ENCODE data around the gene SENP1.
"Not testable (repeated sequence)": the region's sequence is repeated elsewhere in the genome, so short reads cannot be mapped to it uniquely, and the experiment has no call there.

SENP1 gene

GRCh38 chr12:48111312-48111693 lies 5.4 kb upstream of the SENP1 start:
- DNase-seq (ENCODE audit: low read depth, low spot score): not testable (repeated sequence)

GRCh38 chr12:48110691-48111311 lies 4.9 kb upstream of the SENP1 start:
- DNase-seq (ENCODE audit: low read depth, low spot score): no peak

- no peak for DNase-seq (ENCODE audit: low read depth, low spot score)
These were observed 3.5 kb upstream of the SENP1 start for GRCh38 chr12:48109424-48109823.

DNA sequence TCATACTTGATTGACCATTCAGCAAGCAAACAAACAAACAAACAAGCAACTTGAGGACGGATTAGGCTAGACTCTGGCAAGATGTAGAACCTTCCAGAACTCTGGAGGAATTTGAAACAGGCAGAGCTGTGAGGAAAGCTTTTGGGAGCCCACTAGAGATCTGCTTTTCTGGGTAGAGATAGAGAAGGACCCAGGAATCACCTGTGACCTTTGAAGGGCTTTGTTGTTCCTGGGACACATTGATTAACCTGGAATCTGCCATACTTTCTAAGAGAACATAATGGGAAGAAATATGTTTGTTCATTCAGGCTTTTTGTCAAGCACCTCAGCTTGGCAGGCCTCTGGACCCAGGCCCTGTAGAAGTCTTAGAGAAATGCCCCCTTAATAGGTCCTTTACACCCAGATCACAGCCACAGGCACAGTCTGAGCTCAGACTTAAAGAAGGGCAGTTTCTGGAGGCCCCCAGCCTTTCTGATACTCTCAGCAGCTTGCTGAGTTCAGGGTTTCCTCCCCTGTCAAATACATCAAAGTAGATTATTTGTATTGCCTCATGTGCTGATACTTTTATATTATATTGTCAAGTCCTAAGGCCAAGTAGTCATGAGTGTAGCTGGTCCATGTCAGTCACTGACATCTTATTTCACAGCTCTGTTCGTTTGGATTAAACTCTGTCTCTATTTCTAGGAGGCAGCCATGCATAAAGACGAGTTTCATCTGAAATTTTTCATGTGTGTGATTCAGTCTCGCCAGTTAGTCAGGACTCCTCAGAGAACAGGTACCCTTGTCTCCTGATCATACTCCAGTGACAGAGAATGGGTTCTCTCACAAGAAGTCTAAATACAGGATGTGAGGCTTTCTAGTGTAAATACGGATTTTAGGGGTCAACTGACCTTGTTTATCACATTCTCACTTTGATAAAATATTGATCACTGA lies 1.1 kb upstream of the SENP1 start:
- no peak for DNase-seq (ENCODE audit: low read depth, low spot score)

- DNase-seq (ENCODE audit: low read depth, low spot score): no peak
These were observed 485 bp downstream of the SENP1 start for GRCh38 chr12:48105321-48105866.

DNA sequence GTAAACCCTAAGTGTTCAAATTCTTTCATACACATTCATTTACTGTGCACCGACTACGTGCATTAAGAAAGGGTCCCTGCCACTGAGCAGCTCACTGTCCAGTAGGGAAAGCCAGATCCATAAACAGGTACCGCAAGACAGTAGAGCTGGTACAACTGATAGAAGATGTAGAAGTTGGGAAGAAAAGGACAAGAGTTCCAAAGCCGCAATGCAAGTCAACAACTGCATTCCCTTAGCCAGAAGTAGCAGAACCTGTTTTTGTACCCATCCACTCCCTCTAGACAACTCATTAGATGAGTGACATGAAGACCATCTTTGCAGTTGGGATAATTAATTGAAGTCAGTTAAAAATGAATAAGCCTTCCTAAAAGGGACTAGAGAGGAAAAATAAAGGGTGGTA lies 1.3 kb downstream of the SENP1 start:
- DNase-seq (ENCODE audit: low read depth, low spot score): no peak

GRCh38 chr12:48092611-48093010 lies 13.3 kb downstream of the SENP1 start:
- no peak for DNase-seq (ENCODE audit: low read depth, low spot score)

DNA sequence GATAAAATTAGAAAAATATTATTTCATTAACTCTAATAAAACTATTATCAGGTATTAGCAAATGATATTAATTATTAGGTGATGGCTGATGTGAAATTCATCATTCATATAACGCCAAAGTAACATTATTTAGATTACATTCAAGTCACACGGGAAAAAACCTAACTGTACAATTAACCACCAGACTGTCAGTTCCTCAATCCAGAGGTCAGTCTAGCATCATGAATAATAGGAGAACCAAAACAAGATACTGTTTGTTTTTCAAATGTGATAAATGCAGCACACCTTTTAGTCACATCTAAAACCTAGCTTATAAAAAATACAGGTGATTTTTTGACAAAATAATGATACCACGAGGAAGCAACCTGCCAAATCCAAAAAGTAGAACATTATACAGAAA lies 19.6 kb downstream of the SENP1 start:
- DNase-seq (ENCODE audit: low read depth, low spot score): no peak

DNA sequence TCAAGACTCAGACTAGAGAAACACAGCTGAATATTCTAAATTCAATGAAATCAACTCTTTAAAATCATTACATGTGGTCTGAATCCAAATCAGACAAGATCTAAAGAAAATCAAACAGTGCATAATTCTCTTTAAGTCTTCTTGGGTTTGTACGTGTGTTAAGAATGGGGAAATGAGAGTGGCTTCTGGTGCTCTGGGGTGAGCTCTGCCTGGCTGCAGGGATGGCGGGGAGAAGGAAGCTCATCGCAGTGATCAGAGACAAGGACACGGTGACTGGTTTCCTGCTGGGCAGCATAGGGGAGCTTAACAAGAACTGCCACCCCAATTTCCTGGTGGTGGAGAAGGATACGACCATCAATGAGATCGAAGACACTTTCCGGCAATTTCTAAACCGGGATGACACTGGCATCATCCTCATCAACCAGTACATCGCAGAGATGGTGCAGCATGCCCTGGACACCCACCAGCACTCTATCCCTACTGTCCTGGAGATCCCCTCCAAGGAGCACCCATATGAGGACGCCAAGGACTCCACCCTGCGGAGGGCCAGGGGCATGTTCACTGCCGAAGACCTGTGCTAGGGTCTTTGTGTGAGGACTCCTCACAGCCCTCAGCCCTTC lies 20.9 kb downstream of the SENP1 start:
- DNase-seq (ENCODE audit: low read depth, low spot score): no peak

DNA sequence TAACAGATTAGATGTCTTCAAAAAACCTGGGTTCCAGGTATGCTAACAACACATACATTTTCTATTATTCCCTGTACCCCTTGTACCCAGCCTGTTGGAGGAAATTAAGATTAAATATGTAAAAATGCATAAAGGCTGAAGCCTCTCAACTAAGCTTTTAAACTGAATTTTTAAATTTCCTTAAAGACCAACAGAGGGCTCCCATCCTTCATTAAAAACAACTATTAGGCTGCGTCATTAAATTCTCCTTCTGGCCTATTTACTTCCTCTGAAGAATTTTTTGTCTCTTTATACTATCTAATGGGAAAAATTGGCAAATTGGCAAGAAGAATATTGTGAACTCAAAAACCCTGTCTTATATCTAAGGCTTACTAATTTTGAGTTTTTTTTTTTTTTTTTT lies 21.8 kb downstream of the SENP1 start:
- DNase-seq (ENCODE audit: low read depth, low spot score): no peak

DNA sequence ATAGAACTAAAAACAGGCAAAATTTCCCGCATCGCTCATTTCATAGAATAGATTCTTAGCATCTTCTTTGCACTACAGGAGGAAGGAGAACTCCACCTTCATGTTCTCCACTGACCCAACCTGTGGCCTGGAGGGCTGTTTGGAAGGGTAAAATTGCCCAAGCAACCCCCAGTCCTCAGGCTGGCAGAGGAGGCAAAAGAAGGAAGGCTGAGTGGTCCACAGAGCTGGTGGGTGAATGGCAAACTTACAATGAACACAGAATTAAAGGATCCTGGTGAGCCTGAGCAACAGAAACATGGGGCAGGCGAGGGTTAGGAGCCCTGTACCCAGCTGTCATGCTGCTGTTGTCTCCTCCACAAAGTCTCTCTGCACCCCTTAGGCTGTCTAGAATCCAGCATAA lies 25.1 kb downstream of the SENP1 start:
- no peak for DNase-seq (ENCODE audit: low read depth, low spot score)

- no peak for DNase-seq (ENCODE audit: low read depth, low spot score)
These were observed 25.6 kb downstream of the SENP1 start for GRCh38 chr12:48080285-48080684.

- DNase-seq (ENCODE audit: low read depth, low spot score): no peak
These were observed 27.0 kb downstream of the SENP1 start for GRCh38 chr12:48078901-48079300.

DNA sequence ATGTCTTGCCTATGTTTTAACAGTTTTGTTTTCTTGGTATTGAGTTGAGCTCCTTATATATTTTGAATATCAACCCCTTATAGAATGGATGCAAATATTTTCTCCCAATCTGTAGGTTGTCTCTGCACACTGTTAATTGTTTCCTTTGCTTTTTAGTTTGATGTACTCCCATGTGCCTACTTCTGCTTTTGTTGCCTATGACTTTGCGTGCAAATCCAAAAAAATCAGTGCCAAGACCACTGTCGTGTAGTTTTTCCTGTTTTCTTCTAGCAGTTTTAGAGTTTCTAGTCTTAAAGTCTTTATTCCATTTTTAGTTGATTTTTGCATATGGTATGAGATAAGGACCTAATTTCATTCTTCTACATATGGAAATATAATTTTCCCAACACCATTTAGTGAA lies 28.8 kb downstream of the SENP1 start:
- DNase-seq (ENCODE audit: low read depth, low spot score): no peak

DNA sequence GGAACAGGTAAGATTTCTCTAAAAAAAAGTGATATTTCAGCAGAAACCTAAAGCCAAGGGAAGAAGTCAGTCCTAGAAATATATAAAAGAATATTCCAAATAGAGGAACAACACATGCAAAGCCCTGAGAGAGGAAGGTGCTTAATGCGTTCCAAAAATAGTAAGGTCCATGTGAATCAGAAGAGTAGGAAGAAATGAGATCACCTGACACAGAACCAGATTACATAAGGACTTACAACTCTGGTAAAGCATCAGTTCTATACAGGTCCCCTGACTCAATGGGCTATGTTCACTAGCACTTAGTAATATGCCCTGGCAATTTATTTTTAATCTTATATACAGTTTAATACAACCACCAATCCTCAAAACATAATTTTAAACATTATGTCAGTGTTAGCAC lies 30.0 kb downstream of the SENP1 start:
- no peak for DNase-seq (ENCODE audit: low read depth, low spot score)

- DNase-seq (ENCODE audit: low read depth, low spot score): no peak
These were observed 31.6 kb downstream of the SENP1 start for GRCh38 chr12:48074266-48074665.

GRCh38 chr12:48072266-48072665 lies 33.6 kb downstream of the SENP1 start:
- DNase-seq (ENCODE audit: low read depth, low spot score): no peak

DNA sequence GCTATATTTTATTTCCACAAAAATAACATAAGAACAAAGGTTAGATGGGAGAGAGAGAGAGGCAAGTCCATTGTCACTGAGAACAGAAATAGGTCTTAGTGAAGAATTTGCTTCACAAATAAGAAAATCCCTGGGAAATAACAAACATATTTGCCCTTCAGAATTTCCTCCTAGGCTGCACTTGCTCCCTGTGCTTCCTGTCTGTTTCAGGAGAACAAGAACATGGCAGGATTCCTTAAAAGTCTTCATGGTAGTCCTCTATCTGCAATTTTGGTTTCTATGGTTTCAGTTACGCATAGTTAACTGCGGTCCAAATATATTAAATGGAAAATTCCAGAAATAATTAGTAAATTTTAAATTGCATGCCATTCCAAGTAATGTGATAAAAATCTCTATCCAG lies 34.1 kb downstream of the SENP1 start:
- no peak for DNase-seq (ENCODE audit: low read depth, low spot score)

DNA sequence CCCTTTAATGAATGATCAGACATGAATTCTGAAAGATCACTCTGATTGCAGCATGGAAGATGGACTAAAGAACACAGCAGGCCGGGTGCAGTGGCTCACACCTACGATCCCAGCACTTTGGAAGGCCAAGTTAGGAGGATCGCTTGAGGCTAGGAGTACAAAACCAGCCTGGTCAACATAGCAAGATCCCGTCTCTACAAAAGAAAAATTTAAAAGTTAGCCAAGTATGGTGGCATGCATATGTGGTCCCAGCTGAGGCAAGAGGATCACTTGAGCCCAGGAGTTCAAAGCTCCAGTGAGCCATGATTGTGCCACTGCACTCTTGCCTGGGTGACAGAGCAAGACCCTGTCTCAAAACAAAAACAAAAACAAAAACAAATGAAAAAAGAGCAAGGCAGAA lies 35.1 kb downstream of the SENP1 start:
- no peak for DNase-seq (ENCODE audit: low read depth, low spot score)

DNA sequence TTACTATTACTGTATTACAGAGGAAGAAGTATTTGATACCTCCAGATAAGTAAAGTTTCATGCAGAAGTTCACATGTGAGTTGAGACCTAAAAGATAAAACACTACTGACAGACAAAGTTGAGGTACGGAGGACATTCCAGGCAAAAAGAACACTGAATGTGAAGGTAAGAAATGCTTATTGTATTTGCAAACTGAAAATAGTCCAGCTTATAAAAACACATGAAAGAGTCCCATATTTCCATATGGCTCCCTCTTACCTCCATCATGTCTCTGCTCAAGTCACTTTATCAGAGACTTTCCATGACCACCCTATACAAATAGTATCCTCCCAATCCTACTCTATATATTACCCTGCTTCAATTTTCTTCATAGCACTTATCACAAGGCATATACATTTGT lies 35.8 kb downstream of the SENP1 start:
- no peak for DNase-seq (ENCODE audit: low read depth, low spot score)

DNA sequence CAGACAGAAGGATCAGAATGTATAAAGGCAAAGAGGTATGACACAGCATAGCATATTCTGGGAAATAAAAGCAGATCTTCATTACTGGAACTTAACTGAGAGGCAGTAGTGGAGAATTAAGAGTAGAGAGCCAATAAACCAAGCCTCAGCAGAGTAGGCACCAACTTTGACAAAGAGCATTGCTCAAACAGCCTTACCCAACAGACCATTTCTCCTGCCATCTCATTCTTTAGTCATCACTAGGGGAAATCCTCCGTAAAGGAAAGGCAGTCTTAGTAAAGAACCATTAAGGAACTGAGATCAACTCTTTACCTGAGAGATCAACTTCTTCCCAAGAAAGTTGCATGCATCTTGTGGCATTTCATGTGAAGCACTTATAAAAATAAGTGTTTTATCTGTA lies 36.6 kb downstream of the SENP1 start:
- no peak for DNase-seq (ENCODE audit: low read depth, low spot score)

DNA sequence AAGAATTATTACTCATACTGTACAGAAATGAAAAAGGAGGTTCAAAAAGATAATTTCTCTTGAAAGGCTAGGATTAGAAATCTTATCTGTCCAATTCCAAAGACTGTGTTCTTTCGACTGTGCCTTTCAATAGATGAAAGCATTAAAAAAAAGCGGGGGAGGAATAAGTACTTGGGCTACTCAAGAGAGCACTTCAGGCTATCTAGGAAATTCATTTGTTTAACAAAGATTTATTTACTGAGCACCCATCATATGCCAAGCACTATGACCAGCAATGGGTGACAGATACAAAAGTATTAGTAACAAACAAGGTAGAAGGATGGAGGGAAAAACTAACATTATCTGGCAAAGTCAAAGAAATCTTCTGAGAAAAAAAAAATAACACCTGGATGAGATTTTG lies 37.4 kb downstream of the SENP1 start:
- no peak for DNase-seq (ENCODE audit: low read depth, low spot score)
